Esophagus (tissue), 2 donors: ENCODE results near the gene RAB11FIP5. TPM values are rescaled to one million over a fixed set of nuclear protein-coding genes. Genes with fewer than 3 reads are reported as not detected.
A peak's percentile ranks its signal among the peaks of the same experiment; 100 is the strongest.
"Not testable (repeated sequence)": the region's sequence is repeated elsewhere in the genome, so short reads cannot be mapped to it uniquely, and the experiment has no call there.

ENCODE experiments used
- H3K27ac ChIP-seq, 2 donors: one replicate each; pipeline ENCODE4 v1.5.1; 2013; ENCODE audit warnings: low read depth in 2 of 2, mild to moderate bottlenecking in 2 of 2, inconsistent platforms in 1 of 2, low read length in 1 of 2, moderate library complexity in 1 of 2
- H3K27me3 ChIP-seq, 2 donors: one replicate each; pipeline ENCODE4 v1.6.1; 2013; ENCODE audit warnings: low read length in 2 of 2, control low read depth in 1 of 2, mild to moderate bottlenecking in 1 of 2; ENCODE audit not compliant: insufficient read depth in 2 of 2, control insufficient read depth in 1 of 2
- H3K36me3 ChIP-seq, 2 donors: one replicate each; pipeline ENCODE4 v1.6.1; 2013; ENCODE audit warnings: low read length in 1 of 2; ENCODE audit not compliant: control insufficient read depth in 2 of 2, insufficient read depth in 2 of 2
- H3K4me1 ChIP-seq, 2 donors: one replicate each; pipeline ENCODE4 v1.6.1; 2013; ENCODE audit warnings: low read length in 1 of 2; ENCODE audit not compliant: control insufficient read depth in 2 of 2, insufficient read depth in 2 of 2
- H3K4me3 ChIP-seq, 2 donors: one replicate each; pipeline ENCODE4 v1.5.1; 2013; ENCODE audit warnings: low read length in 2 of 2, mild to moderate bottlenecking in 2 of 2, low read depth in 1 of 2, moderate library complexity in 1 of 2
- H3K9me3 ChIP-seq, 2 donors: one replicate each; pipeline ENCODE4 v1.6.1; 2013; ENCODE audit warnings: mild to moderate bottlenecking in 2 of 2, low read depth in 1 of 2, low read length in 1 of 2, moderate library complexity in 1 of 2; ENCODE audit not compliant: control insufficient read depth in 2 of 2, insufficient read depth in 1 of 2
- whole genome bisulfite sequencing, 2 donors: extraction: QIAGEN DNeasy Blood & Tissue Kit; methylation state at CpG; one replicate each; pipeline ENCODE4 v1.1.7; 2013; 5-methylcytosine and 5-hydroxymethylcytosine counted together
- polyA plus RNA-seq, 2 donors: library from polyadenylated mRNA; stranded (reverse); fragments of 200-250 nt; gene quantifications; one replicate each; pipeline ENCODE4 v1.2.3, GENCODE V29; 2013
- donor health status: healthy with polysubstance abuse.
- donor health status: Bipolar disorder and iron deficiency.

Gene RAB11FIP5
- polyA plus RNA-seq, 2 donors = 8.1 to 8.7 TPM

GRCh38 chr2:73130790-73131189 is 18.0 kb upstream of the RAB11FIP5 start:
- Histone ChIP-seq H3K36me3 (no peaks in the 10 kb centered on the region), H3K27me3 (no peaks in the 10 kb centered on the region), H3K4me1 (no peaks in the 10 kb centered on the region), H3K27ac (no peak overlapping the region), H3K9me3 (no peaks in the 10 kb centered on the region), H3K4me3 (no peak overlapping the region)
- WGBS, 2 donors = 75 to 88% methylated on average over 5 of the region's 5 CpGs

DNA sequence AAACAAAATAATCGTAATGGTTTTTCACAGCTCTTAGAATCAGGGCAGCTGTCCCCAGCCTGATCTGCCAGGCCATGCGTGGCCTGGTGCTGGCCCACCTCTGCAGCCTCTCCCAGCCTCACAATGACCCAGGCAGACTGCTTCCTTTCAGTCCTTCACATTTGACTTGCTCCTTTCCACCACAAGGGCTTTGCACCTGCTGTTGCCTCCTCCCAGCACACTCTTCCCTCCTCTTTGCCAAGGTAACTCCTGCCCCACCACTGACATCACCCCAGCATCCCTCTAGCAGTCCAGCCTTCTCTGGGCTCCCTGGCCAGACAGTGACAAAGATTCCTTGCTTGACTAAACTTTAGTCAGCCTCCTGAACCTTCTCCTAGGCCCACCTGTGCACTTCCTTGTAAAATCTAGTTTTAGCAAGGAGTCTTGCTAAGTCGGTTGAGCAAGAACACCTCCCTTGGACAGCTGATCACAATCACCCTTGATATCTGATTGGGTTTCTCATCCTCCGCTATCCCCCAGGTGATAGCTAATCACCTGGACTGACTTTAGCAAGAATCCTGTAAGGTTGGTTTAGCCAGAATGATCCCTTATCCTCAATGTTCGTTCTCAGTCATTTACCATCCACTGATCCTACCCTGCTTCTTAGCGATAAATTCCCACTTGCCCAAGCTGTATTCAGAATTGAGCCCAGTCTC is 16.2 kb upstream of the RAB11FIP5 start:
- Histone ChIP-seq H3K4me3 (no peak overlapping the region), H3K9me3 (no peaks in the 10 kb centered on the region), H3K4me1 (no peaks in the 10 kb centered on the region), H3K36me3 (no peaks in the 10 kb centered on the region), H3K27me3 (no peaks in the 10 kb centered on the region), H3K27ac (no peak overlapping the region)
- 86 to 87% methylated on average over 6 of the region's 6 CpGs for WGBS, 2 donors

- H3K27me3 ChIP-seq = no peaks in the 10 kb centered on the region
- no peaks in the 10 kb centered on the region for H3K4me1 ChIP-seq
- H3K4me3 ChIP-seq = no peak overlapping the region
- no peaks in the 10 kb centered on the region for H3K9me3 ChIP-seq
- WGBS, 2 donors = 22 to 35% methylated on average over 1 of the region's 1 CpG
- no peaks in the 10 kb centered on the region for H3K36me3 ChIP-seq
- no peak overlapping the region for H3K27ac ChIP-seq
Observed at GRCh38 chr2:73122536-73122935, 9.8 kb upstream of the RAB11FIP5 start.

DNA sequence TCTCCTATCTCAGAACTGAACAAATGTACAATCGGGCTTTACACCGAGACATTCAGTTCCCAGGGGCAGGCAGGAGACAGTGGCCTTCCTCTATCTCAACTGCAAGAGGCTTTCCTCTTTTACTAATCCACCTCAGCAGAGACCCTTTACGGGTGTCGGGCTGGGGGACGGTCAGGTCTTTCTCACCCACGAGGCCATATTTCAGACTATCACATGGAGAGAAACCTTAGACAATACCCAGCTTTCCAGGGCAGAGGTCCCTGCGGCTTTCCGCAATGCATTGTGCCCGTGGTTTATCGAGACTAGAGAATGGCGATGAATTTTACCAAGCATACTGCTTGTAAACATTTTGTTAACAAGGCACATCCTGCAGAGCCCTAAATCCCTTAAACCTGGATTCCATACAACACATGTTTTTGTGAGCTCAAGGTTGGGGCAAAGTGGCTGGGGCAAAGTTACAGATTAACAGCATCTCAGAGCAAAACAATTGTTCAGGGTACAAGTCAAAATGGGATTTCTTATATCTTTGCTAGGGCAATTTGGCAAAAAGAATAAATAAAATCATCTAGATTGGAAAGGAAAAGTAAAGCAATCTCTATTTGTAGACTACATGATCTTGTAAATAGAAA is 7.0 kb upstream of the RAB11FIP5 start:
- H3K4me3 ChIP-seq, H3K27me3 ChIP-seq, H3K27ac ChIP-seq, H3K36me3 ChIP-seq, H3K4me1 ChIP-seq, H3K9me3 ChIP-seq: not testable (repeated sequence)
- 82% methylated on average over 9 to 11 of the region's 11 CpGs for WGBS, 2 donors

GRCh38 chr2:73117441-73117840 is 4.7 kb upstream of the RAB11FIP5 start:
- WGBS, 2 donors = 54 to 65% methylated on average over 1 of the region's 1 CpG
- no peaks in the 10 kb centered on the region for H3K4me1 ChIP-seq
- H3K27ac ChIP-seq = no peak overlapping the region
- H3K9me3 ChIP-seq = no peaks in the 10 kb centered on the region
- no peak overlapping the region for H3K4me3 ChIP-seq
- H3K36me3 ChIP-seq = no peaks in the 10 kb centered on the region
- H3K27me3 ChIP-seq = no peaks in the 10 kb centered on the region

DNA sequence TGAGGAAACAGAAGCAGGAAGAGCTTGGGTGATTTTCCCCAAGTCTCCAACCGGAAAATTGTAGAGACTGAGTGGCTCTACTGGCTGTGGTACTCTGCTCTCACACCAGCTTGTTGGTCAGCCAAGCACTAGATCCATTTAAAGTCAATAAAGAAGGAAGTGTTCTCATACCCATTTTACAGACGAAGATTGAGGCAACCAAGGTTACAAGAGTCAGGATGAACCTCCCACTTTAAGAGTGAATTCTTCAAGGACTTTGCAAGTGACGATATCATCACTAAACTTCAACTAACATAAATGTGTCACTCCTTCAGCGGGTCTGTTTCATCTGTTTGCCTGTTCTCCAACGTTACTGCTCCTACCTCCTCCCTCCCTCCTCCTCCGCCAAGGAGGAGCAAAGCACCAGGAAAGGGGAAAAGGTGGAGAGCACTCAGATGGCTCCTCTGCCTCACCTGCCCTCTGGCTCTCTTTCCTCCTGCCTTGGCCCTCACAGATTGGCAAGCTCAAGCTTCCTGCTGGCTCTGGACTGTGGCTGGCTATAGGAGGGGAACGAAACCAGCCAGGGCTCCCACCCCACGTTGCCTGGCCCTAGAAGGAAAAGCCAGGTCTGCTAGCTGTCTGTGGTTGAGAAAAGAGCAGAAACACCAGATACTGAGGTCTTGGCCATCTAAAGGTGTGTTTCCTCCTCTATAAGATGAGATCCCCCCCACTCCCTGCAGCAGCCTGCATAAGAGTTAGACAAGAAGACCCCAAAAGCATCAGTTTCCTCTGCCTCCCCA is 3.6 kb upstream of the RAB11FIP5 start:
- WGBS, 2 donors = 73 to 77% methylated on average over 7 to 8 of the region's 8 CpGs
- H3K27me3 ChIP-seq = no peaks in the 10 kb centered on the region
- H3K4me1 ChIP-seq = peaks cover 0 to 3% of the 10 kb centered on the region in 2 donors
- no peak overlapping the region for H3K4me3 ChIP-seq
- no peaks in the 10 kb centered on the region for H3K9me3 ChIP-seq
- no peak overlapping the region for H3K27ac ChIP-seq
- no peaks in the 10 kb centered on the region for H3K36me3 ChIP-seq

GRCh38 chr2:73114273-73114867 is 1.6 kb upstream of the RAB11FIP5 start:
- Histone ChIP-seq H3K4me1 (peaks cover 0 to 9% of the 10 kb centered on the region in 2 donors), H3K9me3 (no peaks in the 10 kb centered on the region), H3K27ac (no peak overlapping the region), H3K4me3 (no peak overlapping the region), H3K36me3 (no peaks in the 10 kb centered on the region), H3K27me3 (no peaks in the 10 kb centered on the region)
- 90 to 91% methylated on average over 4 of the region's 4 CpGs for WGBS, 2 donors

DNA sequence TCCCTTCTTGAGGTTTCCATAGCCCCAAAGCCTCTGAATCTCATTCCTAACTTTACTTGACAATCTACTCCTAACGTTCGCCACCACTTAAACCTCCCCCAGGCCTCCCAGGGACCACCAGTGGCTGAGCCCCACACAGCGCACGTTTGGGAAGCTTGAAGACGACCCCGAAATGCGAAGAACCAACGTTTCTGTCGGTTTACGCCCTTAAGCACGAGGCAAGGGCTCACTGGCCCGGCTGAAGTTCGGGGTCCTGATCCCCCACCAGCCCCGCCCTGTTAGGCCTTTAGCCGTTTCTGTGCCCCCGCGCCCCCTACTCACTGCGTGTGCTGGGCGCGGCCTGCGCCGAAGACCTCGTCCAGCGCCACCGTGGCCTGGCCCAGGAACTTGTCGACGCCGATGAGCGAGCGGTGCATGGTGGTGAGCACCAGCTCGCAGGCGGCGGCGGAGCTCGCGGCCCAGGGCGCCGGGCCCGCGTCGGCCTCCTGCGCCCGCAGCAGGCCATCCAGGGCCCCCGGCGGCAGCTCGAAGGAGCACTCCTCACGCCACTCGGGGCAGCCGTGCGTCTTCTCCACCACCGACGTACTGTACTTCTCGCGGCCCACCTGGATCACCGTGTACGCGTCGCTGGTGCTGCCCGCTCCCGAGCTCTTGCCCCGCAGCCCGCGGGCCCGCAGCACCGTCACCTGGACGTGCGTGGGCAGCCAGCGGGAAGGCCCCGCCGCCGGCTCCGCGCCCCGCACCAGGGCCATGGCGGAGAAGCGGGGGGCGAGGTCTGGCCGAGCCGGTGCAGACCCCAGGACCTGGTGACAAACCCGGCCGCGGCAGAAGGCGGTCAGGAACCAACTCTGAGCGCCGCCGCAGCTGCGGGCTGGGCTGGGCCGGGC is 479 bp downstream of the RAB11FIP5 start:
- no peaks in the 10 kb centered on the region for H3K27me3 ChIP-seq

More for the DNA sequence above, 479 bp downstream of the RAB11FIP5 start:
- no peaks in the 10 kb centered on the region for H3K9me3 ChIP-seq
- peak overlapping the region; percentile 80 to 85 for H3K4me3 ChIP-seq
- H3K27ac ChIP-seq = peak overlapping the region; percentile 83 to 85
- no peaks in the 10 kb centered on the region for H3K36me3 ChIP-seq
- peaks cover 7 to 16% of the 10 kb centered on the region in 2 donors for H3K4me1 ChIP-seq
- WGBS, 2 donors = 2% methylated on average over 85 to 88 of the region's 88 CpGs
